Lung microvascular endothelial cell (primary cell): ENCODE results near the gene NKD1. TPM values are rescaled to one million over a fixed set of nuclear protein-coding genes. Genes with fewer than 3 reads are reported as not detected.
"Not testable (repeated sequence)": the region's sequence is repeated elsewhere in the genome, so short reads cannot be mapped to it uniquely, and the experiment has no call there.

Experiments used
- DNase-seq, 2 donors: peaks; one replicate each; pipeline versions ENCODE4 v3.0.0 to v3.0.0-alpha.2; 2010; ENCODE audit warnings: low read depth in 2 of 2
- total RNA-seq: library from RNA; depleted of rRNA; stranded (reverse); fragments of >200 nt; gene quantifications from 2 replicates; pipeline ENCODE4 v1.2.1, GENCODE V29; 2014

Gene NKD1
- total RNA-seq, 1 donor from 2014 or later = under 0.01 TPM

DNA sequence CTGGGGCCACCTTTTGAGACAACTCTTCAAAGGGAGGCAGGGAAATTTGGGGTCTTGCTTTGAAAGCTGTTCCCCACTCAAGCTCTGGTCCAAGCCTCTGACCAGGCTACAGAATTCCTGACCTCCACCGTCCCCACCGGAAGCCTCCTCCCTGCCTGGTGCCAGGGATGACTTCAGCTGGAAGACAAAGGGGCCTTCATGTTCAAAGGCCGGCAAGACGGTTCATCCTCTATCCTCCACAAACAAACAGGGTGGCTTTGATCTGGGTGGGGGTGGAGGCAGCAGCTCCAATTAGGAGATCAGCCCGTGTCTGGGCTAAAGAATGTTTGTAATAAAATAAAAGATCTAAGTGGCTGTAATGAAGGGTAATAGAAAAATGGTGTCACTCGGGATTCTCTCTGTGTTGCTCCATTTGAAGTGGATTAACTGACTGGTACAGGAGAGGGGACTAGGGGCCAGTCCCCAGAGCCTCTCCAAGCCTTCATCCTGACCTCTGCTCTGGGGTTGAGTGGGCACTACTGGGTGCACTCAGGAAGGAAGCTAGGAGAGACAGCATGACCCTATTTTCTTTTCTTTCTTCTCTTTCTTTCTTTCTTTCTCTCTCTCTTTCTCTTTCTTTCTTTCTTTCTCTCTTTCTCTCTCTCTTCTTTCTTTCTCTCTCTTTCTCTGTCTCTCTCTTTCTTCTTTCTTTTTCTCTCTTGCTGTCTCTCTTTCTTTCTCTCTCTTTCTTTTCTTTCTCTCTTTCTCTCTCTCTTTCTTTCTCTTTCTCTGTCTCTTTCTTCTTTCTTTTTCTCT is 27.5 kb upstream of the NKD1 start:
- no peak for DNase-seq

DNA sequence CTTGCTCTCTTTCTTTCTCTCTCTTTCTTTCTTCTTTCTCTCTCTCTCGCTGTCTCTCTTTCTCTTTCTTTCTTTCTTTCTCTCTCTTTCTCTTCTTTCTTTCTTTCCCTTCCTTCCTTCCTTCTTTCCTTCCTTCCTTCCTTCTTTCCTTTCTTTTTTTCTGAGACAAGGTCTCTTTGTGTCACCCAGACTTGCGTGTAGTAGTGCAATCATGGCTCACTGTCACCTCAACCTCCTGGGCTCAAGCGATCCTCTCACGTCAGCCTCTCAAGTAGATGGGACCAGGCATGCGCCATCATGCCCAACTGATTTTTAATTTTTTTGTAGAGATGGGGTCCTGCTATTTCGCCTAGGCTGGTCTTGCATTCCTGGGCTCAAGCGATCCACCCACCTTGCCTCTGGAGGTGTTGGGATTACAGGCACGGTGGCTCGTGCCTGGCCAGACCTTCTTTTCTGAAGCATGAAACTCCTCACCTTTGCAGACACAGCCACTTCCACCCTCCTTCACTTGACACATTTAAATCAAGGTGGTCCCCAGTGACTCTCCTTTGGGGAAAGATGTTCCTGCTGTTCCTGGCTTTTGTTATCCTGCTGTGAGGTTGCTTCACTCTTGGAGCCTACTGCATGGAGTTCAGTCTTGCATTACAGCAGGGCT is 26.8 kb upstream of the NKD1 start:
- DNase-seq = no peak

DNA sequence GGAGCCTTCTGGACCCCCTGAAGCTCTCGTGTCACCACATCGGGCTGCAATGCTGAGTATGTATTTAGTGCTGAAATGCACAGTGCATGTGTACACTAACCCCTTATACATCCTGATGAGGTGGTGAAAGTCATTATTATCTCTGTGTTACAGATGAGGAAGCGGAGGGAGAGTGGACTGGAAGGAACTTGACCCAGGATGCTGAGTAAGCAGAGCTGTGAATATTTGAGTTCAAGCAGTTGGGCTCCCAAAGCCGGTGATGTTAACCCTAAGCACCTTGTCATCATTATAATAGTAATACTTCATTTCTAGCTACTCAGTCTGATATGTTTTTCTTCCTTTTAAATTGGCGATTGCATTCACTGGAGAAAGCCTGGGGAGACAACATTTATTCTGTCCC is 25.9 kb upstream of the NKD1 start:
- no peak for DNase-seq

DNA sequence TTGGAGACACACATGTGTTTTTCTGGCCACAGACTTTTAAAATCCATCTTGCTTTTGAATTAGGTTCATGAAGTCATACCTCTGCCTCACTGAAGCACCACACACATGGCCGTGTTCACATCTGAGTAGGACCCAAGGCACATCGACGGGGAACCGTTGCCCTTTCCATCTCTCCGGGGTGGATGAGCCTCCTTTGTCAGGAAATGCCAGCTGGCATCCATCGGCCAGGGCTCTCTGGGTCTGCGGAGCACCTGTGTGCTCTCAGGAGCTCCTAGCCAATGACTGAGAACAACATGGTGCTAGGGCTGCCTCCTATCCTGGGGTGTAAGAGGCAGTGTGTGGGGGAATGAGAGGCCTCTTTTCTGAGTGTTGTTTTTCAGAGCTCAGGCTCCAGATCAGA is 24.5 kb upstream of the NKD1 start:
- DNase-seq = no peak

DNA sequence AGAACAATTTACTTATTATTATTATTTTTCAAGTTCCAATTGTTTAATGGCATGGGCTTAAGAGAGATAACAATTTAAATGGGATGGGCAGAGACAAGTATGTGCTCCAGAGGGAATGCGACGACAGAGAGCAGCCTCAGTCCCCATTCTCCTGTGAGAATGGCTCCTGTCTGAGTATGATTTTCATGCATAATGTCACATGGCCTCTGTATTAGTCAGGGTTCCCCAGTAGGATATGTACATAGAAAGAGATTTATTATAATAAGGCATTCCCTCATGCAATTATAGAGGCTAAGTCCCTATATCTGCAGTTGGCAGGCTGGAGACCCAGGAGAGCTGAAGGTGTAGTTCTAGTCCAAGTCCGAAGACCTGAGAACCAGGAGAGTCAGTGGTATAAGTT is 22.9 kb upstream of the NKD1 start:
- DNase-seq = no peak

DNA sequence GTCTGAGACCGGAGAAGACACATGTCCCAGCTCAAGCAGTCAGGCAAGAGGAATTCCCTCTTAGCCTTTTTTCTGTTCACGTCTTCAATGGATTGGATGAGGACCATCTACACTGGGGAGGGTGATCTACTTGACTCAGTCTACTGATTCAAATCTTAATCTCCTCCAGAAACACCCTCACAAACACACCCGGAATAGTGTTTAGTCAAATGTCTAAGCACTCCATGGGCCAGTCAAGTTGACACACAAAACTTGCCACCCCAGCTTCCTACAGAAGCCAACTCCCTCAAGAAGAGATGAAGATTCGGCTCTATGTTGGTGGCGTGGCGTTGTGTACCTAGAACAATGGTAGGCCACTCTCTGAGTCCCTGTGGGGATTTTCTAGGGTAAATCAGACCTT is 22.5 kb upstream of the NKD1 start:
- DNase-seq = no peak

DNA sequence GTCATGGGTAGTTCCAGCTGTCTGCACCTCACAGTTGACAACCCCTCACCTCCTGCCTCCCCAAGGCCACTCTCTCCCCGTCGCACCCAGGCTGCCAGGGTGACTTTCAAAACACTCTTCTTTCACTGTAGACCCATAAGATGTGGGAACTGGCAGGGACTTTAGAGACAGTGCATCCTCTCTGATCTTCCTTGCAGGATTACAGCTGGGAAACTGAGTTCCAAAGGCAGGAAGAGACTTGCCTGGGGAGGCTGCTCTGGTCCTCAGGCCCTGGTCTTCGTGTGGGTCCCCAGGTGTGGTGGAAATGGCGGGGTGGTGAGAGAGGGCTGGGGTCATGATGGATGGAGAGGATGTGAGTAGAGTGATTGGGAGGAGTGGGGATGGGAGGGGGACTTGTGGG is 21.9 kb upstream of the NKD1 start:
- no peak for DNase-seq

DNA sequence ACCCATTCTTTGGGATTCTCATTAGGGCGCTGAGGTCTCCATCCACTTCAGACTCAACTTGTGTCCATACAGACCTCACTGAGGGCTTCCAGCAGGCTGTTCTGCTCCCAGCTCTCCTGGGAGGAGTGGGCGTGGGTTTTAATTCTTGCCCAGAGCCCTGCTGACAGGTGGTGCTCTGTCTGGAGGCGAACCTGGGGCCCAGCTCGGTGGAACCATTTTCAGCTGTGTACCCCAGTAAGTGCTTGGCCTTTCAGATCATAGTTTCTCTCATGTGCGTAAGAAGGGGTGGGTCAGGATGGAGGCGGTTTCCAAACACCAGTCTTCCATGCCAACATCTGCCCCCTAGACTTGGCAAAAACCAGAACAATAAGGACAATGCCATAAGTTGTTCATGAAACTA is 21.4 kb upstream of the NKD1 start:
- DNase-seq = no peak

DNA sequence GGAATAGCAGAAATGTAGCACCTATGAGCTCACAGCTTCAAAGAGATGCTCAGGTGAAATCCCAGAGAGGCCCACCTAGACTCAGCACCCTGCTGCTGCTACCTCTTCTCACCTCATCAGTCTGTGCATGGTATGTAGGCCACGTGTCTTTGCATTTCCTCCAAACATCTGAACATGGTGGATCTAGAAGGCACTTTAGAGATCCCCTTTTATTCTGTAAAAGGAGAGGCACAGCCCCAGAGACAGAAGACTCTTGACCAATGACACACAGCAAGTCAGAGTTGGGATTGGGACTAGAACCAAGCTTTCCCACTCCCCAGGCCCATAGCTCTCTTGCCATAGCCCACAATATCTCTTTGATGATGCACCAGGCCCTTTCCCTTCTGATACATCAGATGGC is 19.4 kb upstream of the NKD1 start:
- no peak for DNase-seq

DNA sequence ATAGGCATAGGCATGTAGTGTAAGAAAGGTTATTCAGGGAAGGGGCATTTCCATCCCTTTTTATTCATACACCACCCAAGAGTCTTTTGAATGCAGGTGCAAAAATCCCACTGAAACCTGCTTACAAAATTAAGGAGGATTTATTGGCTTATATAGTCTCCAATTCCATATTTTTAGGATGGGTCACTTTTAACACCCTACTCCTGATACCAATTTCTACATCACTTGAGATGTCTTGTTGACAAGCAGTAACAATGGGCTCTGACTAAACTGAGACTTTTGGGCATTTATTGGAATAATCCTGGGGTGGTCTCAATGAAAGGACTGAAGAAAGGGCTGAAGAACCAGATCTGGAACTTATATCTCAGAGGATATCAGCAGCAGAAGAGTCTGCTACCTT is 18.9 kb upstream of the NKD1 start:
- DNase-seq = no peak

DNA sequence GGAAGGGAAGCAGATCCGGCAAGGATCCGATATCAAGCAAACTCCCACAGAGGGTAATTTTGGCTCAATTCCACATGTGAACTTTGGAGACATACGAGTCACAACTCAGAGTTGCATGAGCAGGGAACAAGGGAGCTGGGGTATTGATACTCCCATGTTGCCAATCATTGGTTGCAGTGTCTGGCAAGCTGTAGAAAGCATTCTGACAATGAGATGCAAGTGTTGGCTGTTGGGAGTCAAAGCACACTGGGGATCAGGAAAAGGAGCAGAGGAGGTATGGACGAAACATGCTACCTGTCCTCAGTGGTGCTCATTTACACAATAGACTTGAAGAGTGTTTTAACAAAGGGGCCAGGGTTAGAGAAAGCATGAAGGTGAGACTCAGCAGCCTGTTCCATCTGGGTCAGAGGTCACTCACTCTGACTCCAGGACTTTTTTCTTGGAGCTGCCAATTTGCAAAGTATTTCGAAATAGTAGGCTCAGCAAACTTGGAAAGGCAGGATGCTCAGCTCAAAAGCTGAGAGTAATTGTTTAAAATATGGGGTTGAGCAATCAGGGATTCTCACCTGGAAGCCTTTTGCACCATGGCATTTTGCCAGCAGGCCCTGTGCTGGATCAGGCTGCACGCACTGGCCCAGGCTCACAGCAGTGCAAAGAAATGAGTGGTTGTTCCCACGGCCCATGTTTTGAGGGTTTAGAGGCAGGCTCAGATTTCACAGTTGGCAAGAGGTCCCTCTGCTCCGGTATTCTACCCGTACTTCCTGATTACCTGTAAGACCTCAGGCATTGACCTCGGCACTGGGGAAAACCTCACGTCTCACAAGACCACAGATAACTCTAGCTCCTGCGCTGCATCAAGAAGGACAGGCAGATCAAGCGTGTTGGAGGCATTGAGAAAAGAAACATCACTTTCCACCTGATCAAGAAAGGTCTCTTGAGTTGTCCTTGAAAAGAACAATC is 17.6 kb upstream of the NKD1 start:
- no peak for DNase-seq

DNA sequence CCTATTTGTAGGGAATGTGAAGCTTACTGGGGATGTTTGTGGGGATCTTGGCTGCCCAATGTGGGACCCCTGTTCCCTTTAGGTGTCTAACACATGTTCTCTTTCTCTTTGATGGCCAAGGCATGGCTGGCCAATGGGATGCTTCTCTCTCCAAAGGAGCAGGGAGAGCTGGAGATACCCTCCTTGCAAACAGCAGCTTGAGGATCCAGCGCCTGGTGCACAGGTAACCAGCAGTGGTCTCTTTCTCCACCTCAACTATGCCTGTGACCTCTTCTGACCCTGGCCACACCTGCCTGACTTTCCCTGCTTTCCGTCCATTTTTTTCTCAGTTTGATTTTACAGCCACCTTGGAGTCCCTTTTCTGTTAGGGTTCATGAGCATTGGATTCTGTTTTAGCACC is 16.8 kb upstream of the NKD1 start:
- no peak for DNase-seq

DNA sequence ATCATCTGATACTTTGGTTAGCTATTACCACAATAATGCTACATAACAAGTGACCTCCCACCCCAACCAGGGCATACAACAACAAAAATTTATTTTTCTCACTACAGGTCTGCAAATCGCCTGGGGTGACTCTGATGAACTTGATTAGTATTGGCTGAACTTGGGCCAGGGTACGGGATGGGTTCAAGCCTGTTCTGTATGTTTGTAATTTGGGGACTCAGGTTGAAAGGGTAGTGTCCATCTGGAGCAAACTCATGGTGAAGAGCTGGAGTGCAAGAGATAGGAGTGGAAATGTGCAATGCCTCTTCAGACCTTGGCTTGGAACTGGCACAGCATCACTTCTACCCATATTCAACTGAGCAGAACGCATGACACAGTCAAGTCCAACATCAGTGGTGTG is 16.3 kb upstream of the NKD1 start:
- no peak for DNase-seq

DNA sequence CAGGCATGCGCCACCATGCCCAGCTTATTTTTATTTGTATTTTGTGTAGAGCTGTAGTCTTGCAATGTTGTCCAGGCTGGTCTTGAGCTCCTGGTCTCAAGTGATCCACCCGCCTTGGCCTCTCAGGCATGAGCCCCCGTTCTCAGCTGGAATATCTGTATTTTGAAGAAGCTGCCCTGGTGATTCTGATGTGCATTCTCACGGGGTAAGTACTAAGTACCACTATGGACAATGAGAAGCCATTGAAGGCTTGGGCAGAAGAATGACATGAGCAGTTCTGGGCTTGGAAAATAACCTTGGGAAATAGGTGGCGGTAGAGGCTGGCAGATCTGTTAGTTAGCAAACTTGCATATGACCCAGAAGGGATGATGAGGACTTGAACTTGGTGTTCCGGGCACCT is 15.6 kb upstream of the NKD1 start:
- no peak for DNase-seq

DNA sequence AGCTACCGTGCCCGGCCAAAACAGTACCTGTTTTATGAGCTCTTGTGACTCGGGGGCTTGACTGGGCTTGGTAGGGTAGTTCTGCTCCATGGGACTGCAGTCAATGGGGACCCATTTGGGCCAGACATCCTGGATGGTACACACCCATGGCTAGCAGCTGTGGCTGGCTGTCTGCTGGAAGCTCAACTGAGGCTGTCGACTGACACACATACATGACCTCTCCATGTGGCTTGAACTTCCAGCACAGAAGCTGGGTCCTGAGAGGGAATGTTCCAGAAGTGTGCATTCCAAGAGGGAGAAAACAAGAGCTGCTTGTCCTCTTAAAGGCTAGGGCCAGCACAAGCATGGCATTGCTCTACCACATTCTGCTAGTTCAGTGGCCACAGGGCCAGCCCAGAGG is 14.9 kb upstream of the NKD1 start:
- no peak for DNase-seq

DNA sequence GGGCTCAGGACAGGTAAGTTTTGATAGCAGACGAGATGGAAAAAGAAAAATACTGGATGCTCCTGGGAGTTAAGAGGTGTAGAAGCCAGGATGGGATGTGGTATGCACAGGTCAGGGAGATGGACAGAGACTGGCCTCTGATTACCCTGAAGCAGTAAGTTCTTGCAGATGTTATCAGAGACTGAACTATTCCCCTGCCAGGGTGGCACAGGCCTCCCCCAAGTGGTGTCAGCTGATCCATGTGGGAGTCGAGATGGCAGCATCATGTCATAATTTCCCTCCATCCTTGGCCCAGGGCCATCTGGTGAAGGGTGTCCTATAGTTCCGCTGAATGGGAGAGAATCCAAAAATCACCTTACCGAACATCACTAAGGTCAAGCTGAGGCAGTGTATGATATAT is 14.1 kb upstream of the NKD1 start:
- DNase-seq = no peak

DNA sequence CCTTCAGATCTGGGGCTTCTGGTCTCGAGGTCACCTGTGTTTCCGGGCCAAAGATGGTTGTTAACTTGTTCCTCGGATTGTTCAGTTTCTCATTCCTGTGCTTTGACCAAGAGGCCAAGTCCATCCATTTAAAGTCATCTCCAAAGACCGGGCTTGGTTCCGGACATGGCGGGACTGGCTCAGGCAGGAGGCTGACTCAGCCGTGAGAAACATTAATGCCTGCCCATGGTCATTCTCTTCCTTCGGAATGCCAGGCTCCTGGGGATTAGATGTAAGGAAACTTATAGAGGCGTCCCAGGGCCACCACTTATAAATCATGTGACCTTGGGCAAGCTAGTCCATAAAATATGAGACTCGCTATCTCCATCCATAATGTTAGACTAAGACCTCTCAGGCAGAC is 13.6 kb upstream of the NKD1 start:
- no peak for DNase-seq

DNA sequence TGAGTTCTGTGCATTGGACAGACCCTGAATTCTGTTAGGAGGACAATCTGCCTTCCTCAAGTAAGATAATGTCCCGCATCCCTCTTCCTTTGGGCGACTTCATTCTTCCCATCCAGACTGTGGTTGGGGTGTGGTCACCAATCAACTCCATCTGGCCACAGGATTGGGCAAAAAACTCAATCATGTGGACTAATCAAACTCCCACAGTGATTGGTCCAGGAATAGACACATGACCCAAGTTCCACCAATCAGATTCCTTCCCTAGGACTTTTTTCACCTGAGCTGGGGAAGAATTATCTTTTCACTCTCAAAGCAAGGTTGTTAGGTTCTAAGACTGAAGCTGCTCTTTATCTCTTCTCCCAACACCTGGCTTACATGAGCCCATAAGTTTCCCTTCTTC is 13.2 kb upstream of the NKD1 start:
- no peak for DNase-seq

DNA sequence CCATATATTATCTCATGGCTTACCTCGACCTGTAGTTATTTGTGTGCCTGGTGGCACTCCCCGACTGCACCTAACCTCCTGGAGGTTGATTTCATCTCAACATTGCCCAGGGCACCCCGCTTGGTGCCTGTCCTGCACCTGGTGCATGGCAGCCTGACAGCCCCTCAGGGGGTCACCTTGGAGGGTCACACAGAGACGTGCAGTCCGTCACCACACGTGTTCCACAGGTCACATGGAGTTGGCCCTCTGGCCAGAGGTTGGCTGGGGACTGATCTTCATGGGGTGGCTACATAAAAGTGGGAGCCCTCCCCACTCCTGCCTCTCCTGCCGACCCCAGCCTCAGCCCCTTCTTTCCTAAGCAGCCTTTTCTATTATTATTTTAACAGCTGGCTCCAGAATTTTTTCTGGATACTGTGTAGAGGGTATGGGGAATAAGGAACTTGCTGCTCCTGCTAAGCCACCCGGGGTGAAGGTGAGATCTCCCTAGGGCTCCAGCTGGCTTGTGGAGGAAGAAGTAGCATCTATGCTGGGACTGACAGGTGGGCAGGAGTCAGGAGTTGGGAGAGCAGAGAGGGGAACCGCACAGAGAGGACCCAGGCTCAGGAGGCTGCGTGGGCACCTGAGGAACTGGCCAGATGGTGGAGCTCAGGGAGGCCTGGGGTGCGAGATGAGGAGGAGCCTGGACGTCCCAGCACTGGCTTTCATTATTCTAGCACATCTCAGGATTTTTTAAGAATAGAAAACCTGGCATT is 12.5 kb upstream of the NKD1 start:
- no peak for DNase-seq

DNA sequence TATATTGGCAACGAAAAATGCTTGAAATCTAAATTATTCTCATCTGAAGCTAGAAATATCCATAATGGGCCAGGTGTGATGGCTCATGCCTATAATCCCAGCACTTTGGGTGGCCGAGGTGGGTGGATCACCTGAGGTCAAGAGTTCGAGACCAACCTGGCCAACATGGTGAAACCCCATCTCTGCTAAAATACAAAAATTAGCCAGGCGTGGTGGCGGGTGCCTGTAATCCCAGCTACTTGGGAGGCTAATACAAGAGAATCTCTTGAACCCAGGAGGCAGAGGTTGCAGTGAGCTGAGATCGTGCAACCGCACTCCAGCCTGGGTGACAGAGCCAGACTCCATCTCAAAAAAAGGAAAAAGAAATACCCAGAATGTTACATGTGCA is 11.9 kb upstream of the NKD1 start:
- DNase-seq = not testable (repeated sequence)

DNA sequence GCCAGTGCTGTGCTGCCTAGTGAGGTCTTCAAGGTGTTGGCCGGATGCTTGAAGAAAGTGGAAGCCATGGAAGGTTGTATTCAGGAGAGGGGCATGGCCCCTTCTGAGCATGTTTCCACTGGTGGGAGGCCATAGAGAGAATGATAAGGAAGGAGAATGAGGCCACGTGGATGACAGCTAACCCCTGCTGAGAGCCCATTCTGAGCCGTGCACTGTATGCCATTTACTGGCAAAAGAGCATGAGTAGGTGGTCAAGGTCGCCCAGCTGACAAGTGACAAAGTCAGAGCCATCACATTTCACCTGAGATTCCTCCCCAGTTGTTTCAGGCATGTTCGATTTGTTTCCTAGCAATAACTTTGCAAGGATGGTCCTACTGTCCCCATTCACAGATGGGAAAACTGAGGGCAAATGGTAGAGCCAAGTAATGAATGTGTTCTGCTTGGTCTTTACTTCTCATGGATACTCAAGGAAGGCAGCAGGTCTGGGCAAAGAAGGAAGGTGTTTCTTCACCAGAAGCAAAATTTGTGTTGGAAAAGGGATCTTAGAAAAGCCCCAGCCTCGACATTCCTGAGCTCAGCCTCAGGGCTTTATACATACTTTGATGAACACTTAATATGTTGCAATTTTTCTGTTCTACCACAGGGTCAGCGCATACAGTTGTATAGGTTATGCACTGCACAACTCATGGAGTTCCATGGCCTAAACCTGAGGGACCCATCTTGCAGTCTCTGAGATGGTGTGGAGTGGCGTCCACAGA is 10.5 kb upstream of the NKD1 start:
- no peak for DNase-seq
